A549 (cell line): ENCODE measurements around the gene ERN1.
A peak's percentile ranks its signal among the peaks of the same experiment; 100 is the strongest.

ENCODE experiments used
- BCL3 ChIP-seq: fragments of >200 bp; sonication (Bioruptor Twin); formaldehyde crosslinking; IDR thresholded peaks from 3 replicates; pipeline ENCODE4 v1.6.1; 2016
- CBX2 ChIP-seq: fragments of 200-600 bp; sonication (generic); IDR thresholded peaks from 2 replicates; pipeline ENCODE4 v1.6.1; 2016; ENCODE audit warnings: low read depth, mild to moderate bottlenecking, borderline replicate concordance
- CEBPB ChIP-seq, 2 experiments: fragments of >200 bp in 1 of 2; sonication (Bioruptor Twin) in 1 of 2; formaldehyde crosslinking in 1 of 2; IDR thresholded peaks; 2 replicates each; pipeline ENCODE4 v1.6.1; 2012 to 2016
- POLR2AphosphoS2 ChIP-seq: conservative IDR thresholded peaks from 2 replicates; pipeline ENCODE4 v1.6.1; 2012; ENCODE audit warnings: low read length, improper control_type of control experiment, inconsistent platforms
- ZC3H11A ChIP-seq: fragments of 450-650 bp; IDR thresholded peaks from 2 replicates; pipeline ENCODE4 v1.6.1; 2014; ENCODE audit warnings: antibody characterized with exemption, mild to moderate bottlenecking
- ZFP36 ChIP-seq: fragments of 450-650 bp; IDR thresholded peaks from 2 replicates; pipeline ENCODE4 v1.6.1; 2014; ENCODE audit warnings: borderline replicate concordance; ENCODE audit not compliant: partially characterized antibody
- TF ChIP-seq, protein P1 (sequence below): fragments of 450-650 bp; IDR thresholded peaks from 2 replicates; pipeline ENCODE4 v1.6.1; 2014; ENCODE audit warnings: antibody characterized with exemption
- TF ChIP-seq, protein P2 (sequence below): fragments of >200 bp; sonication (Bioruptor Twin); formaldehyde crosslinking; IDR thresholded peaks from 3 replicates; pipeline ENCODE4 v1.5.1; 2016

DNA sequence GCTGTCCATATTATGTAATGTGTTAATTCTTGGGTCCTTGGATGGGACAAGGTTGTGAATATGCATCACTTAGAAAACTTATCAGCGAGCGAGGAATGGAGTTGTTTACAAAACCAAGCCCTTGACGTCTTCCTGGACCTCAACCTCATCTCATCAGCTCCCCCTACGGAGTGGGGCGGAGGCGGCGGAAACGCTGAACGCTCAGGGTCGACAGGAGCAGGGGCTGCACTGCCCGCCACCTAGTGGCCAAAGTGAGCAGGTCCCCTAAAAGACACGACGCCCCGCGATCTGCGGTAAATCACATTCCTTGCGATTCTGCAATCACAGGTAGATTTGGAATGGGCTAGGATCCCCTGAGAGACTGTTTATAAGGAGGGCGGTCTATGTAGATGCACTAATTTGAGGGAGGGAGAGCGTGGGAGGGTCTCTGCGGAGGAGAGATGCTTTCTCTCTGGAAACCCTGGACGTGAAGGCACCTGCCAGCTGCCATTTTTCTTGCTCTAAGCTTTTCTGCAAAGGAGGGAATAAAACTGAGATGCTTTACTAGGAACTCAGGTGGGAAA lies 104.1 kb downstream of the ERN1 start:
- TF ChIP-seq ZC3H11A (no peak), CBX2 (no peak), ZFP36 (no peak), POLR2AphosphoS2 (no peak), CEBPB (IDR thresholded peaks at IDR 0.05) (no peak), BCL3 (no peak)
- TF ChIP-seq, protein P1, sequence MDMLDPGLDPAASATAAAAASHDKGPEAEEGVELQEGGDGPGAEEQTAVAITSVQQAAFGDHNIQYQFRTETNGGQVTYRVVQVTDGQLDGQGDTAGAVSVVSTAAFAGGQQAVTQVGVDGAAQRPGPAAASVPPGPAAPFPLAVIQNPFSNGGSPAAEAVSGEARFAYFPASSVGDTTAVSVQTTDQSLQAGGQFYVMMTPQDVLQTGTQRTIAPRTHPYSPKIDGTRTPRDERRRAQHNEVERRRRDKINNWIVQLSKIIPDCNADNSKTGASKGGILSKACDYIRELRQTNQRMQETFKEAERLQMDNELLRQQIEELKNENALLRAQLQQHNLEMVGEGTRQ, result no peak
- TF ChIP-seq, protein P2, sequence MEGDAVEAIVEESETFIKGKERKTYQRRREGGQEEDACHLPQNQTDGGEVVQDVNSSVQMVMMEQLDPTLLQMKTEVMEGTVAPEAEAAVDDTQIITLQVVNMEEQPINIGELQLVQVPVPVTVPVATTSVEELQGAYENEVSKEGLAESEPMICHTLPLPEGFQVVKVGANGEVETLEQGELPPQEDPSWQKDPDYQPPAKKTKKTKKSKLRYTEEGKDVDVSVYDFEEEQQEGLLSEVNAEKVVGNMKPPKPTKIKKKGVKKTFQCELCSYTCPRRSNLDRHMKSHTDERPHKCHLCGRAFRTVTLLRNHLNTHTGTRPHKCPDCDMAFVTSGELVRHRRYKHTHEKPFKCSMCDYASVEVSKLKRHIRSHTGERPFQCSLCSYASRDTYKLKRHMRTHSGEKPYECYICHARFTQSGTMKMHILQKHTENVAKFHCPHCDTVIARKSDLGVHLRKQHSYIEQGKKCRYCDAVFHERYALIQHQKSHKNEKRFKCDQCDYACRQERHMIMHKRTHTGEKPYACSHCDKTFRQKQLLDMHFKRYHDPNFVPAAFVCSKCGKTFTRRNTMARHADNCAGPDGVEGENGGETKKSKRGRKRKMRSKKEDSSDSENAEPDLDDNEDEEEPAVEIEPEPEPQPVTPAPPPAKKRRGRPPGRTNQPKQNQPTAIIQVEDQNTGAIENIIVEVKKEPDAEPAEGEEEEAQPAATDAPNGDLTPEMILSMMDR, result peak; percentile 99
